GM23338 (cell line): ENCODE data around the gene MAPK8IP3.

Experiments
- CTCF ChIP-seq, 2 experiments: fragments of 200-600 bp in 1 of 2; sonication (generic) in 1 of 2; conservative IDR thresholded peaks; 2 replicates each; pipeline versions ENCODE4 v1.5.1 to v1.6.1; 2016 to 2017; ENCODE audit warnings: antibody characterized with exemption in 2 of 2, low read depth in 2 of 2, mild to moderate bottlenecking in 2 of 2, moderate library complexity in 1 of 2
- EZH2 ChIP-seq: fragments of 200-600 bp; sonication (generic); IDR thresholded peaks from one replicate; pipeline ENCODE4 v1.8.0; 2017; ENCODE audit warnings: antibody characterized with exemption, mild to moderate bottlenecking, low read depth; ENCODE audit not compliant: unreplicated experiment
- EZH2phosphoT487 ChIP-seq: fragments of 200-600 bp; sonication (generic); IDR thresholded peaks from one replicate; pipeline ENCODE4 v1.8.1; 2018; ENCODE audit warnings: antibody characterized with exemption; ENCODE audit not compliant: unreplicated experiment
- JUNB ChIP-seq: IDR thresholded peaks from one replicate; pipeline ENCODE4 v1.6.1; 2016; ENCODE audit warnings: antibody characterized with exemption; ENCODE audit not compliant: unreplicated experiment
- POLR2AphosphoS5 ChIP-seq: IDR thresholded peaks from 2 replicates; pipeline ENCODE4 v1.6.1; 2016; ENCODE audit warnings: antibody characterized with exemption, low read depth
- STAT1 ChIP-seq: IDR thresholded peaks from one replicate; pipeline ENCODE4 v1.6.1; 2016; ENCODE audit warnings: antibody characterized with exemption; ENCODE audit not compliant: unreplicated experiment
- ZNF331 ChIP-seq: fragments of 250-450 bp; sonication (Bioruptor Pico); IDR thresholded peaks from 2 replicates; pipeline ENCODE4 v1.5.0; 2020; ENCODE audit warnings: low read depth, mild to moderate bottlenecking, moderate library complexity
- TF ChIP-seq, protein P1 (sequence below): IDR thresholded peaks from one replicate; pipeline ENCODE4 v1.6.1; 2018; ENCODE audit warnings: antibody characterized with exemption; ENCODE audit not compliant: unreplicated experiment

DNA sequence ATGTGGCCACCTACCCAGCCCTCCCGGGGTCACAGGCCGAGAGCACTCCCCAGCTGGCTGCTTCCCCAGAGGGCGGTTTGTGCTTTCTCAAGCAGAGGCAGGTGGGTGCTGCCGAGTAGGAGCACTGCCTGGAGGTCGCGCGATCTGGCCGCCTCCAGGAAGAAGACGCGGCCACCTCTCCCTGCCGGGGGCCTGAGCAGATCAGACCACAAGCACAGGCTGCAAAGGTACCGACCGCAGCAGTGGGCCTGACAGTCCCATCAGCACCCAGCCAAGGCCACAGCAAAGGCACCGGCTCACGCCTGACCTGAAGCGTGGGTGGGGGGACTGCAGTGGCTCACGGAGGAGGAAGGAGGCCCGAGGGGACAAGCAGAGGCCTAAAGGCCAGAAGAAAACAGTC lies 102.7 kb downstream of the MAPK8IP3 start:
- no peak for TF ChIP-seq EZH2phosphoT487
- TF ChIP-seq STAT1, result no peak
- no peak for TF ChIP-seq CTCF (conservative IDR thresholded peaks at IDR 0.05; ENCODE audit: low read depth in 2 of 2)
- no peak for TF ChIP-seq POLR2AphosphoS5
- TF ChIP-seq, protein P1, sequence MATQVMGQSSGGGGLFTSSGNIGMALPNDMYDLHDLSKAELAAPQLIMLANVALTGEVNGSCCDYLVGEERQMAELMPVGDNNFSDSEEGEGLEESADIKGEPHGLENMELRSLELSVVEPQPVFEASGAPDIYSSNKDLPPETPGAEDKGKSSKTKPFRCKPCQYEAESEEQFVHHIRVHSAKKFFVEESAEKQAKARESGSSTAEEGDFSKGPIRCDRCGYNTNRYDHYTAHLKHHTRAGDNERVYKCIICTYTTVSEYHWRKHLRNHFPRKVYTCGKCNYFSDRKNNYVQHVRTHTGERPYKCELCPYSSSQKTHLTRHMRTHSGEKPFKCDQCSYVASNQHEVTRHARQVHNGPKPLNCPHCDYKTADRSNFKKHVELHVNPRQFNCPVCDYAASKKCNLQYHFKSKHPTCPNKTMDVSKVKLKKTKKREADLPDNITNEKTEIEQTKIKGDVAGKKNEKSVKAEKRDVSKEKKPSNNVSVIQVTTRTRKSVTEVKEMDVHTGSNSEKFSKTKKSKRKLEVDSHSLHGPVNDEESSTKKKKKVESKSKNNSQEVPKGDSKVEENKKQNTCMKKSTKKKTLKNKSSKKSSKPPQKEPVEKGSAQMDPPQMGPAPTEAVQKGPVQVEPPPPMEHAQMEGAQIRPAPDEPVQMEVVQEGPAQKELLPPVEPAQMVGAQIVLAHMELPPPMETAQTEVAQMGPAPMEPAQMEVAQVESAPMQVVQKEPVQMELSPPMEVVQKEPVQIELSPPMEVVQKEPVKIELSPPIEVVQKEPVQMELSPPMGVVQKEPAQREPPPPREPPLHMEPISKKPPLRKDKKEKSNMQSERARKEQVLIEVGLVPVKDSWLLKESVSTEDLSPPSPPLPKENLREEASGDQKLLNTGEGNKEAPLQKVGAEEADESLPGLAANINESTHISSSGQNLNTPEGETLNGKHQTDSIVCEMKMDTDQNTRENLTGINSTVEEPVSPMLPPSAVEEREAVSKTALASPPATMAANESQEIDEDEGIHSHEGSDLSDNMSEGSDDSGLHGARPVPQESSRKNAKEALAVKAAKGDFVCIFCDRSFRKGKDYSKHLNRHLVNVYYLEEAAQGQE, result no peak
- no peak for TF ChIP-seq EZH2
- no peak for TF ChIP-seq ZNF331
- no peak for TF ChIP-seq JUNB
